Right ventricle myocardium superior (tissue), 1 donor: Measurements from ENCODE around the gene ABCB9. TPM values are rescaled to one million over a fixed set of nuclear protein-coding genes. Genes with fewer than 3 reads are reported as not detected.
"Not testable (repeated sequence)": the region's sequence is repeated elsewhere in the genome, so short reads cannot be mapped to it uniquely, and the experiment has no call there.

Experiments used
- ATAC-seq: fragments of 200-7000 bp; cut with Tn5 transposase; one replicate; pipeline ENCODE4 v1.9.1; 2020; ENCODE audit warnings: mild to moderate bottlenecking; ENCODE audit not compliant: poor library complexity
- DNase-seq: peaks from one replicate; pipeline ENCODE4 v3.0.0-alpha.2; 2020
- intact Hi-C: fragments of 100-400 bp; cut with DNase I; formaldehyde crosslinking; loops from one replicate; pipeline ENCODE4 v1.11.2; 2022
- total RNA-seq: library from RNA; stranded (reverse); fragmentation: NEBNext Ultra II Directional; extraction: Animal tissue kit (Norgen Biotek cat#: 25700); gene quantifications from one replicate; pipeline ENCODE4 v1.2.1, GENCODE V29; 2021
- donor health status: DM: no; HTN: yes; CAD: no; lungs with severe emphysema.

ABCB9 gene
- total RNA-seq, 1 donor from 2014 or later, result 3.9 TPM

- ATAC-seq (no peak), DNase-seq (no peak)
- intact Hi-C loops, result no loop called here
Measured at GRCh38 chr12:122893208-122894153, 72.8 kb downstream of the ABCB9 start.

- DNase-seq, intact Hi-C loops, ATAC-seq: not testable (repeated sequence)
Measured at GRCh38 chr12:122892724-122893123, 73.5 kb downstream of the ABCB9 start.

GRCh38 chr12:122891661-122892525 is 74.4 kb downstream of the ABCB9 start:
- intact Hi-C loops, result no loop called here
- DNase-seq, result no peak
- no peak for ATAC-seq

- ATAC-seq (no peak), DNase-seq (no peak)
- intact Hi-C loops, result no loop called here
Measured at GRCh38 chr12:122889761-122890520, 76.3 kb downstream of the ABCB9 start.

- intact Hi-C loops, result no loop called here
- DNase-seq, result peak; percentile 59
Measured at GRCh38 chr12:122888232-122888752, 78.0 kb downstream of the ABCB9 start.

GRCh38 chr12:122887819-122888212 is 78.4 kb downstream of the ABCB9 start:
- intact Hi-C loops, result no loop called here
- DNase-seq, result no peak
- no peak for ATAC-seq

More at GRCh38 chr12:122888232-122888752, 78.0 kb downstream of the ABCB9 start:
- ATAC-seq, result peak; percentile 81

GRCh38 chr12:122886851-122887818 is 79.1 kb downstream of the ABCB9 start:
- no peak for DNase-seq
- no peak for ATAC-seq
- intact Hi-C loops, result no loop called here

GRCh38 chr12:122886161-122886560 is 80.1 kb downstream of the ABCB9 start:
- ATAC-seq (no peak), DNase-seq (no peak)
- intact Hi-C loops, result no loop called here

GRCh38 chr12:122884860-122885259 is 81.4 kb downstream of the ABCB9 start:
- no peak for DNase-seq
- intact Hi-C loops, result no loop called here
- ATAC-seq, result no peak

GRCh38 chr12:122884091-122884826 is 82.0 kb downstream of the ABCB9 start:
- intact Hi-C loops, result no loop called here
- ATAC-seq (no peak), DNase-seq (no peak)

- ATAC-seq, result no peak
- intact Hi-C loops, result no loop called here
Measured at GRCh38 chr12:122882908-122883558, 83.2 kb downstream of the ABCB9 start.

GRCh38 chr12:122880668-122881067 is 85.6 kb downstream of the ABCB9 start:
- ATAC-seq (peak; percentile 51), DNase-seq (peak; percentile 50)
- intact Hi-C loops, result no loop called here

More at GRCh38 chr12:122882908-122883558, 83.2 kb downstream of the ABCB9 start:
- no peak for DNase-seq

GRCh38 chr12:122880155-122880667 is 86.1 kb downstream of the ABCB9 start:
- no peak for DNase-seq
- intact Hi-C loops, result no loop called here
- ATAC-seq, result peak; percentile 7
